ENCODE measurements around the gene FREM2.

Gene FREM2

DNA sequence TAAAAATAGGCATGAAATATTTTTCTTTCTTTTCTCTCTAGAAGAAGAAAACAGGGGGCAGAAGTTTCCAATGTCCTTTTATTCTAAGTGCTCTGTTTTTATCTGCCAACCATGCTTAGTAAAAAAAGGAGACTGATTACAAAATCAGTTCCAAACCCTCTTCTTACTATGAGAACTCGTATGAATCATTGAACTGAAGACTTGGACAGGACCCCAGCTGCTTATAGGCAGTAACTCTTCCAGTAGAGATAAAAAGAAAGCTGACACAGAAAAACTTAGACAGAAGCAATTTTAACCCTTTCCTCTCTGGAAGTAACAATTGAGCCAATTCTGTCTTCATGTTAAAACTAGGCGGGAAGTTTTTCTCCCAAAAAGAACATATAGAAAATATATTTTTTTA is 24.5 kb upstream of the FREM2 start:
- POLR2A ChIA-PET = no interaction called here
- CTCF ChIA-PET = no interaction called here
- no peak for TF ChIP-seq BHLHE40 (IDR thresholded peaks at IDR 0.05; ENCODE audit: borderline replicate concordance)
- TF ChIP-seq SUZ12 (IDR thresholded peaks at IDR 0.05) = no peak
- no peak for TF ChIP-seq L3MBTL2 (conservative IDR thresholded peaks at IDR 0.05)
- TF ChIP-seq, protein P1, sequence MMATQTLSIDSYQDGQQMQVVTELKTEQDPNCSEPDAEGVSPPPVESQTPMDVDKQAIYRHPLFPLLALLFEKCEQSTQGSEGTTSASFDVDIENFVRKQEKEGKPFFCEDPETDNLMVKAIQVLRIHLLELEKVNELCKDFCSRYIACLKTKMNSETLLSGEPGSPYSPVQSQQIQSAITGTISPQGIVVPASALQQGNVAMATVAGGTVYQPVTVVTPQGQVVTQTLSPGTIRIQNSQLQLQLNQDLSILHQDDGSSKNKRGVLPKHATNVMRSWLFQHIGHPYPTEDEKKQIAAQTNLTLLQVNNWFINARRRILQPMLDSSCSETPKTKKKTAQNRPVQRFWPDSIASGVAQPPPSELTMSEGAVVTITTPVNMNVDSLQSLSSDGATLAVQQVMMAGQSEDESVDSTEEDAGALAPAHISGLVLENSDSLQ (IDR thresholded peaks at IDR 0.05) = peak; percentile 82
- no peak for TF ChIP-seq TARDBP (IDR thresholded peaks at IDR 0.05)
- peak; percentile 34 for DNase-seq (ENCODE audit: extremely low spot score)

DNA sequence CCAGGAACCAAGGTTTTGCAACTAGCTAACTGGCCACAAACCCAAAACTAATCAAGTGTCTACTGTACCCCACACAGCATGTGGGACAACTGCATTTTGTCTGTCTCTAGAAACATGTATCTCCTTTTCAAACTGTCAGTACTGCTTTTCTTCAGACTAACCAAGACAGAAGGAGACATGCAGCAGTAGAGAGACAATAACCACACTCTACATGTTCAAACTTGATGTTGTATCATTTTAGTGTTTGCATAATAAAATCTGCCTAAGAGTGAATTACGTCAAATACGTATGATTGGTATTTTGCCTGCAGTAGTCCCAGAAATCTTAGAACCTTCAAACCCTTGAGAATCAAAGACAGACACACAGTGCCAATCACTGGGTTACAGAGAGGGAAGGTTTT is 22.0 kb upstream of the FREM2 start:
- no peak for DNase-seq (ENCODE audit: extremely low spot score)
- no peak for TF ChIP-seq L3MBTL2 (conservative IDR thresholded peaks at IDR 0.05)
- no peak for TF ChIP-seq SP1 (IDR thresholded peaks at IDR 0.05)
- TF ChIP-seq BHLHE40 (IDR thresholded peaks at IDR 0.05; ENCODE audit: borderline replicate concordance) = no peak
- no peak for TF ChIP-seq TARDBP (IDR thresholded peaks at IDR 0.05)
- TF ChIP-seq ZNF384 (IDR thresholded peaks at IDR 0.05) = no peak
- TF ChIP-seq NFRKB (IDR thresholded peaks at IDR 0.05) = no peak
- TF ChIP-seq ELF4 (IDR thresholded peaks at IDR 0.05) = no peak
- TF ChIP-seq FOXK2 (IDR thresholded peaks at IDR 0.05) = no peak
- TF ChIP-seq ARNT (IDR thresholded peaks at IDR 0.05) = no peak
- no peak for TF ChIP-seq FOXM1 (IDR thresholded peaks at IDR 0.05; ENCODE audit: borderline replicate concordance)
- TF ChIP-seq CTBP1 (IDR thresholded peaks at IDR 0.05; ENCODE audit: borderline replicate concordance) = no peak
- no peak for TF ChIP-seq FOXA1 (IDR thresholded peaks at IDR 0.05)
- no peak for TF ChIP-seq SUZ12 (IDR thresholded peaks at IDR 0.05)
- ChIA-PET CTCF (no interaction called here), POLR2A (no interaction called here)

DNA sequence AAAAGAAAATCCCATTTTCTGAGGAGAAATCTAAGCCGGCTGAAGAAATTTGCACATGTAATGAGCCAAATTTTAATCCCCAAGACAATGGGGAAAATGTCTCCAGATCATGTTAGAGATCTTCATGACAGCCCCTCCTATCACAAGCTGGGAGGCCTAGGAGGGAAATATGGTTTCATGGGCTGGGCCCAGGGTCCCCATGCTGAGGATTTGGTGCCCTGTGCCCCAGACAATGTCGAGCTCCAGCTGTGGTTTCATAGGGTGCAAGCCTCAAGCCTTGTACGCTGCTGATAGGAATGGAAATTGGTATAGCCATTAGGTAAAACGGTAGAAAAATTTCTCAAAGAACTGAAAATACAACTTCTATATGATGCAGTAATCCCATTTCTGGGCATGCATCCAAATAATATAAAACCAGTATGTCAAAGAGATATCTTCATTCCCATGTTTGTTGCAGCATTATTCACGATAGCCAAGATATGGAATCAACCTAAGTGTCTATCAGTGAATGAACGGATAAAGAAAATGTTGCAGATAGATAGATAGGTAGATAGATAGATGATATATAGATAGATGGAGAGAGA is 19.3 kb upstream of the FREM2 start:
- no peak for DNase-seq (ENCODE audit: extremely low spot score)
- CTCF ChIA-PET = no interaction called here
- POLR2A ChIA-PET = no interaction called here
- TF ChIP-seq CTBP1 (IDR thresholded peaks at IDR 0.05; ENCODE audit: borderline replicate concordance) (no peak), FOXM1 (IDR thresholded peaks at IDR 0.05; ENCODE audit: borderline replicate concordance) (no peak), L3MBTL2 (conservative IDR thresholded peaks at IDR 0.05) (no peak), TARDBP (IDR thresholded peaks at IDR 0.05) (no peak), NFRKB (IDR thresholded peaks at IDR 0.05) (no peak), BHLHE40 (IDR thresholded peaks at IDR 0.05; ENCODE audit: borderline replicate concordance) (no peak), SUZ12 (IDR thresholded peaks at IDR 0.05) (no peak), FOXA1 (IDR thresholded peaks at IDR 0.05) (no peak), LEF1 (IDR thresholded peaks at IDR 0.05; ENCODE audit: borderline replicate concordance) (no peak), ARNT (IDR thresholded peaks at IDR 0.05) (no peak), SP1 (IDR thresholded peaks at IDR 0.05) (no peak), ELF4 (IDR thresholded peaks at IDR 0.05) (no peak), ZNF384 (IDR thresholded peaks at IDR 0.05) (no peak), HDGF (IDR thresholded peaks at IDR 0.05; ENCODE audit: borderline replicate concordance) (no peak), FOXK2 (IDR thresholded peaks at IDR 0.05) (no peak)
- TF ChIP-seq, protein P1 (IDR thresholded peaks at IDR 0.05) = no peak

DNA sequence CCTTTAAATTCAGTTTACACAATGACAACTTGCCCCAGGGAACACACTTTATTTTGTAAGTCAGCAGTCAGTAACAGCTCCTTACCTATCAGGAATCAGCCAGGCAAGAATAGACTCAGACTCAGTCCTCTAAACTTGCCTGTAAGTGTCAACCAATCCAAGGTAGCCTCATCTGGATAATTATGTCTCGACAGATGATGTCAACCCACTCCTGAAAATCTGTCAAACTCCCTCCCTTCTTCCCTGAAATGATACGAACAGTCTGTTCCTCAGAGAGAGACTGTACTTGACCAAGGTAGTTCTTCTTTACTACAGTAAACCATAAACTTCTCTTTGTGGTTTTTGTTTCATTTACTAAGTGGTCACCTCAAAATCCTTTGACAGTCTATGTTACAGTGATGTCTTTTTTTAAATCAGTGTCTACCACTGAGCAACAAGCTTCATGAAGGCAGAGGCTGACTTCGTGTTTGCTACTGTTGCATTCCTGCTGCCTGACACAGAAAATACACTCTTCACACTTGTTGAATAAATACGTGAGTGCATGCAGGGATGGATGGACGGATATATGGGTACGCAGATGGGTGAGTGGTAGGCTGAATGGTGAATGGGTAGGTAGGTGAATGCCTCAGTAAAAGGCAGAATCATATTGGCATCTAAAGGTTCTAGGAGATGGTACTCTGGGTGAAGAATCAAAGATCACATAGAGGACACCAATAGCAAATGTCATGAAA is 17.5 kb upstream of the FREM2 start:
- no peak for DNase-seq (ENCODE audit: extremely low spot score)
- TF ChIP-seq CTBP1 (IDR thresholded peaks at IDR 0.05; ENCODE audit: borderline replicate concordance) = no peak
- TF ChIP-seq TARDBP (IDR thresholded peaks at IDR 0.05) = no peak
- no peak for TF ChIP-seq SP1 (IDR thresholded peaks at IDR 0.05)
- no peak for TF ChIP-seq L3MBTL2 (conservative IDR thresholded peaks at IDR 0.05)
- no peak for TF ChIP-seq FOXA1 (IDR thresholded peaks at IDR 0.05)
- TF ChIP-seq FOXK2 (IDR thresholded peaks at IDR 0.05) = no peak
- TF ChIP-seq HDGF (IDR thresholded peaks at IDR 0.05; ENCODE audit: borderline replicate concordance) = no peak
- TF ChIP-seq ARNT (IDR thresholded peaks at IDR 0.05) = no peak
- no peak for TF ChIP-seq LEF1 (IDR thresholded peaks at IDR 0.05; ENCODE audit: borderline replicate concordance)
- no peak for TF ChIP-seq SUZ12 (IDR thresholded peaks at IDR 0.05)
- ChIA-PET POLR2A (no interaction called here), CTCF (no interaction called here)

DNA sequence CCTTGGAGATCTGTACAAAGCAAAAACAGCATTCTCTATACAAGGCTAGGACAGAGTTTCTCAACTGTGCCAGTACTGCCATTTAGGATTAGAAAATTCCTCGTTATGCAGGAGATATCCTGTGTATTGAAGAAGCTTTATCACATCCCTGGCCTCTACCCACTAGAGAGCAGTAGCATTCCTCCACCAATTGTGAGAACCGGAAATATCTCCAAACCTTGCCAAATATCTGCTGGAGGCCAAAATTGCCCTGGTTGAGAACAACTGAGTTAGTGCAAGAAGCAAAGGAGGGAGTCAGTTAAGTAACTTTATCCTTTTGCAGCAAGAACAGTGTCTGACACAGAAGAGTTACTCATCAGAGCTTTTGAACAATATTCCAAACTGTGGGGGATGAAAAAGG is 16.2 kb upstream of the FREM2 start:
- no peak for DNase-seq (ENCODE audit: extremely low spot score)
- POLR2A ChIA-PET = no interaction called here
- CTCF ChIA-PET = no interaction called here
- TF ChIP-seq SP1 (IDR thresholded peaks at IDR 0.05) (no peak), CTBP1 (IDR thresholded peaks at IDR 0.05; ENCODE audit: borderline replicate concordance) (no peak), LEF1 (IDR thresholded peaks at IDR 0.05; ENCODE audit: borderline replicate concordance) (no peak), L3MBTL2 (conservative IDR thresholded peaks at IDR 0.05) (no peak), FOXK2 (IDR thresholded peaks at IDR 0.05) (no peak), FOXM1 (IDR thresholded peaks at IDR 0.05; ENCODE audit: borderline replicate concordance) (no peak), TARDBP (IDR thresholded peaks at IDR 0.05) (no peak), BHLHE40 (IDR thresholded peaks at IDR 0.05; ENCODE audit: borderline replicate concordance) (no peak), SUZ12 (IDR thresholded peaks at IDR 0.05) (no peak), ELF4 (IDR thresholded peaks at IDR 0.05) (no peak), ZNF384 (IDR thresholded peaks at IDR 0.05) (no peak), HDGF (IDR thresholded peaks at IDR 0.05; ENCODE audit: borderline replicate concordance) (no peak), ARNT (IDR thresholded peaks at IDR 0.05) (no peak), FOXA1 (IDR thresholded peaks at IDR 0.05) (no peak), NFRKB (IDR thresholded peaks at IDR 0.05) (no peak)
- TF ChIP-seq, protein P1 (IDR thresholded peaks at IDR 0.05) = no peak

DNA sequence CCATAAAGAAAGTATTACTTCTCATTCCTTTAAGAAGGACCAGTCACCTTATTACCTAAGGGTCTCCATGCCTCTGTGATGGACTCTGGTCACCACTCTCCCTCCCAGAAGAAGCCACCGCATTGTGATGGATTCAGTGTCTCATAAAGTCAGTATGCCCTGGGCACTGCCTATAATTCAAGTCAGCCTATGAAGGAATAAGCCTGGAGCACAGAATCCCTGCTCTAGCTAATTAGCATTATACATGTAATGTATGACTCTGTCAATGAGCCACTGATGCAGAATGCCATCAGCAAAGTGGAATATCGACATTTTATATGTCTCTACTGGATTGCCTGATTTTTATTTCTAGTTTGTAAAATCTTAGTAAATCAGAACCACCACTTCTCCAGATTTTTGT is 14.9 kb upstream of the FREM2 start:
- ChIA-PET CTCF (no interaction called here), POLR2A (no interaction called here)
- TF ChIP-seq FOXM1 (IDR thresholded peaks at IDR 0.05; ENCODE audit: borderline replicate concordance) = no peak
- no peak for TF ChIP-seq L3MBTL2 (conservative IDR thresholded peaks at IDR 0.05)
- no peak for DNase-seq (ENCODE audit: extremely low spot score)
